Ishikawa (cell line): Measurements from ENCODE around the gene SPATA7.

Experiments
- CEBPB ChIP-seq: IDR thresholded peaks from 2 replicates; pipeline ENCODE4 v1.6.1; 2012
- EP300 ChIP-seq: IDR thresholded peaks from 2 replicates; pipeline ENCODE4 v1.6.1; 2012; ENCODE audit warnings: borderline replicate concordance
- NFIC ChIP-seq: IDR thresholded peaks from 2 replicates; pipeline ENCODE4 v1.6.1; 2012
- REST ChIP-seq: IDR thresholded peaks from 2 replicates; pipeline ENCODE4 v1.6.1; 2012; ENCODE audit warnings: low read depth, mild to moderate bottlenecking
- TAF1 ChIP-seq: IDR thresholded peaks from 2 replicates; pipeline ENCODE4 v1.6.1; 2012; ENCODE audit warnings: low read depth, mild to moderate bottlenecking
- TCF12 ChIP-seq: IDR thresholded peaks from 2 replicates; pipeline ENCODE4 v1.6.1; 2012; ENCODE audit warnings: low read depth
- TF ChIP-seq, protein P1 (sequence below): IDR thresholded peaks from 2 replicates; pipeline ENCODE4 v1.6.1; 2012

GRCh38 chr14:88468406-88468805 is 82.9 kb downstream of the SPATA7 start:
- no peak for TF ChIP-seq TAF1
- no peak for TF ChIP-seq CEBPB
- TF ChIP-seq EP300, result no peak
- TF ChIP-seq REST, result no peak
- TF ChIP-seq, protein P1, sequence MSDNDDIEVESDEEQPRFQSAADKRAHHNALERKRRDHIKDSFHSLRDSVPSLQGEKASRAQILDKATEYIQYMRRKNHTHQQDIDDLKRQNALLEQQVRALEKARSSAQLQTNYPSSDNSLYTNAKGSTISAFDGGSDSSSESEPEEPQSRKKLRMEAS, result no peak
- TF ChIP-seq NFIC, result no peak
- no peak for TF ChIP-seq TCF12
